CD14-positive monocyte (primary cell): ENCODE results near the gene DLGAP1. TPM values are rescaled to one million over a fixed set of nuclear protein-coding genes. Genes with fewer than 3 reads are reported as not detected.

Experiments
- DNase-seq, 3 donors: peaks; one replicate each; pipeline ENCODE4 v3.0.0-alpha.2; 2011 to 2022
- H2AFZ ChIP-seq: 2 replicates; pipeline ENCODE4 v1.6.0; 2012; ENCODE audit warnings: mild to moderate bottlenecking, low read depth, low read length, inconsistent platforms; ENCODE audit not compliant: insufficient read depth, poor library complexity, severe bottlenecking
- H3K27ac ChIP-seq, 2 donors: 1 replicate in 1 of 2; 2 replicates in 1 of 2; pipeline ENCODE4 v1.5.1; 2012 to 2013; ENCODE audit warnings: low read length in 2 of 2, control low read depth in 1 of 2, inconsistent platforms in 1 of 2, low read depth in 1 of 2, mild to moderate bottlenecking in 1 of 2
- H3K27me3 ChIP-seq, 2 donors: one replicate each; pipeline versions ENCODE4 v1.6.0 to v1.6.1; 2011 to 2013; ENCODE audit warnings: low read length in 2 of 2; ENCODE audit not compliant: control insufficient read depth in 2 of 2, insufficient read depth in 2 of 2
- H3K36me3 ChIP-seq, 2 donors: replicated peaks in 1 of 2; 1 replicate in 1 of 2; 2 replicates in 1 of 2; pipeline versions ENCODE4 v1.5.1 to v1.6.1; 2012 to 2013; ENCODE audit warnings: low read length in 2 of 2, control low read depth in 1 of 2, inconsistent platforms in 1 of 2, mild to moderate bottlenecking in 1 of 2; ENCODE audit not compliant: insufficient read depth in 2 of 2, control insufficient read depth in 1 of 2
- H3K4me1 ChIP-seq, 2 donors: 1 replicate in 1 of 2; 2 replicates in 1 of 2; pipeline versions ENCODE4 v1.5.1 to v1.6.1; 2012 to 2013; ENCODE audit warnings: low read length in 2 of 2, control low read depth in 1 of 2, inconsistent platforms in 1 of 2, mild to moderate bottlenecking in 1 of 2, moderate library complexity in 1 of 2; ENCODE audit not compliant: insufficient read depth in 2 of 2, control insufficient read depth in 1 of 2
- H3K4me2 ChIP-seq: replicated peaks from 2 replicates; pipeline ENCODE3; 2012; ENCODE audit warnings: low read length, moderate library complexity, mild to moderate bottlenecking; ENCODE audit not compliant: poor library complexity, severe bottlenecking; ENCODE audit errors: extremely low read depth
- H3K4me3 ChIP-seq, 3 experiments: fragments of 200-600 bp in 1 of 3; sonication (generic) in 1 of 3; replicated peaks in 1 of 3; 1 replicate in 2 of 3; 2 replicates in 1 of 3; pipeline ENCODE4 v1.5.1; 2011 to 2013; ENCODE audit warnings: low read length in 3 of 3, mild to moderate bottlenecking in 3 of 3, control low read depth in 2 of 3, low read depth in 2 of 3, inconsistent platforms in 1 of 3, moderate library complexity in 1 of 3
- H3K79me2 ChIP-seq: 2 replicates; pipeline ENCODE4 v1.6.0; 2012; ENCODE audit warnings: mild to moderate bottlenecking, control low read depth, inconsistent platforms, low read length, moderate library complexity; ENCODE audit not compliant: insufficient read depth
- H3K9ac ChIP-seq: 2 replicates; pipeline ENCODE4 v1.6.0; 2017; ENCODE audit warnings: low read length, mild to moderate bottlenecking; ENCODE audit not compliant: insufficient read depth, poor library complexity, severe bottlenecking
- H3K9me3 ChIP-seq, 2 donors: replicated peaks in 1 of 2; 1 replicate in 1 of 2; 2 replicates in 1 of 2; pipeline versions ENCODE4 v1.5.1 to v1.6.1; 2012 to 2013; ENCODE audit warnings: low read length in 2 of 2, control low read depth in 1 of 2; ENCODE audit not compliant: control insufficient read depth in 1 of 2, insufficient read depth in 1 of 2
- H4K20me1 ChIP-seq: 2 replicates; pipeline ENCODE4 v1.6.0; 2012; ENCODE audit warnings: mild to moderate bottlenecking, low read length, control low read depth, moderate library complexity; ENCODE audit not compliant: insufficient read depth
- H3K27ac Mint-ChIP-seq, 7 donors: one replicate each; pipeline ENCODE4 v1.8.0; 2020; ENCODE audit warnings: mild to moderate bottlenecking in 7 of 7, mixed read lengths in 7 of 7, moderate library complexity in 6 of 7, inconsistent platforms in 2 of 7
- H3K27me3 Mint-ChIP-seq, 3 donors: one replicate each; pipeline ENCODE4 v1.8.0; 2021 to 2022; ENCODE audit warnings: low read depth in 3 of 3, mild to moderate bottlenecking in 3 of 3, mixed read lengths in 3 of 3, moderate library complexity in 3 of 3, inconsistent platforms in 1 of 3
- H3K36me3 Mint-ChIP-seq, 2 donors: one replicate each; pipeline ENCODE4 v1.8.0; 2020; ENCODE audit warnings: mixed read lengths in 2 of 2, inconsistent platforms in 1 of 2, mild to moderate bottlenecking in 1 of 2
- H3K4me1 Mint-ChIP-seq: one replicate; pipeline ENCODE4 v1.8.0; 2020; ENCODE audit warnings: mild to moderate bottlenecking, mixed read lengths
- H3K4me3 Mint-ChIP-seq, 2 donors: one replicate each; pipeline ENCODE4 v1.8.0; 2020; ENCODE audit warnings: mild to moderate bottlenecking in 2 of 2, mixed read lengths in 2 of 2, moderate library complexity in 1 of 2
- H3K9me3 Mint-ChIP-seq, 7 donors: one replicate each; pipeline ENCODE4 v1.8.0; 2020 to 2022; ENCODE audit warnings: mixed read lengths in 7 of 7, mild to moderate bottlenecking in 6 of 7, moderate library complexity in 6 of 7, inconsistent platforms in 2 of 7
- CTCF ChIP-seq: fragments of 200-600 bp; IDR thresholded peaks from one replicate; pipeline ENCODE4 v1.8.0; 2022; ENCODE audit warnings: antibody characterized with exemption, mild to moderate bottlenecking
- WGBS: methylation state at CpG from one replicate; pipeline ENCODE4 v1.1.5; 2013; ENCODE audit warnings: missing lambda C conversion rate; ENCODE audit not compliant: insufficient coverage; 5-methylcytosine and 5-hydroxymethylcytosine counted together
- intact Hi-C, 2 donors: fragments of 100-400 bp; cut with micrococcal nuclease; formaldehyde crosslinking; loops; one replicate each; pipeline versions ENCODE4 v1.15.0 to v1.15.1; 2023
- polyA plus RNA-seq, 3 donors: library from polyadenylated mRNA; depleted of rRNA in 1 of 3; unstranded in 2 of 3; stranded (reverse) in 1 of 3; fragments of 300-500 nt in 2 of 3; fragments of >200 nt in 1 of 3; fragmentation: Illumina TruSeq in 2 of 3; gene quantifications; 1 replicate in 2 of 3; 2 replicates in 1 of 3; pipeline ENCODE4 v1.2.3, GENCODE V29; 2012 to 2021

DLGAP1 gene
- polyA plus RNA-seq, 3 donors, result 0.09 to 0.42 TPM; not detected in 1

GRCh38 chr18:4204438-4204720 lies 250.7 kb downstream of the DLGAP1 start:
- Mint-ChIP-seq H3K9me3 (peaks cover 1 to 9% (median 4%) of the 10 kb centered on the region in 7 donors), H3K27me3 (peaks cover 0 to 2% (median 0%) of the 10 kb centered on the region in 3 donors), H3K27ac (no peak overlapping the region), H3K36me3 (no peaks in the 10 kb centered on the region), H3K4me3 (no peak overlapping the region), H3K4me1 (no peaks in the 10 kb centered on the region)
- Histone ChIP-seq H3K27me3 (no peaks in the 10 kb centered on the region), H3K36me3 (no peaks in the 10 kb centered on the region), H3K4me3 (no peak overlapping the region), H2AFZ (no peak overlapping the region), H4K20me1 (no peaks in the 10 kb centered on the region), H3K27ac (no peak overlapping the region), H3K9ac (no peak overlapping the region), H3K9me3 (peaks cover 7 to 12% of the 10 kb centered on the region in 2 donors), H3K4me1 (no peaks in the 10 kb centered on the region), H3K79me2 (no peaks in the 10 kb centered on the region), H3K4me2 (no peak overlapping the region)
- no peak for DNase-seq
- WGBS, result no CpG with 5 or more reads among the region's 1 CpG
- intact Hi-C loops, result no loop called here
- TF ChIP-seq CTCF, result no peak

- Mint-ChIP-seq H3K27ac (no peak overlapping the region), H3K4me1 (no peaks in the 10 kb centered on the region), H3K4me3 (no peak overlapping the region), H3K27me3 (peaks cover 0 to 2% (median 0%) of the 10 kb centered on the region in 3 donors), H3K9me3 (peaks cover 1 to 9% (median 4%) of the 10 kb centered on the region in 7 donors), H3K36me3 (no peaks in the 10 kb centered on the region)
- DNase-seq, result no peak
- no peaks in the 10 kb centered on the region for H4K20me1 ChIP-seq
- no peak overlapping the region for H3K9ac ChIP-seq
- no peak for TF ChIP-seq CTCF
- no peak overlapping the region for H3K4me3 ChIP-seq
- WGBS, result 100% methylated on average over 1 of the region's 5 CpGs
- H3K4me2 ChIP-seq, result no peak overlapping the region
- no peaks in the 10 kb centered on the region for H3K36me3 ChIP-seq
- H2AFZ ChIP-seq, result no peak overlapping the region
- peaks cover 7 to 9% of the 10 kb centered on the region in 2 donors for H3K9me3 ChIP-seq
- H3K4me1 ChIP-seq, result no peaks in the 10 kb centered on the region
- no peak overlapping the region for H3K27ac ChIP-seq
- intact Hi-C loops, result no loop called here
- H3K79me2 ChIP-seq, result no peaks in the 10 kb centered on the region
- no peaks in the 10 kb centered on the region for H3K27me3 ChIP-seq
Observed at GRCh38 chr18:4203568-4204437, 251.3 kb downstream of the DLGAP1 start.
